Endothelial cell of umbilical vein (primary cell): ENCODE data around the gene SYNPO2L. TPM values are rescaled to one million over a fixed set of nuclear protein-coding genes. Genes with fewer than 3 reads are reported as not detected.

Experiments used
- BruUV-seq: library from RNA; stranded (reverse); fragments of 400-500 nt; replicated peaks from 2 replicates; lab custom pipeline; 2021; lab: Mats Ljungman, UMichigan
- CTCF ChIA-PET: fragments of 300-600, 350-600 bp; sonication (Branson Sonifier 250); formaldehyde crosslinking; loops from one replicate; lab custom pipeline; 2021; ENCODE audit warnings: antibody characterized with exemption, inconsistent platforms; lab: Charles Lee
- POLR2A ChIA-PET: fragments of 300-600, 350-600 bp; sonication (Branson Sonifier 250); formaldehyde crosslinking; loops from one replicate; lab custom pipeline; 2021; ENCODE audit warnings: antibody characterized with exemption, inconsistent platforms; lab: Charles Lee
- DNase-seq: peaks from one replicate; pipeline ENCODE4 v3.0.0-alpha.2; 2011; ENCODE audit warnings: low read depth, low spot score
- FAIRE-seq: peaks from 2 replicates; lab custom pipeline; 2011; peaks lifted over from hg19 to GRCh38; lab: Jason Lieb, UNC
- H2AFZ ChIP-seq: 2 replicates; pipeline ENCODE4 v1.6.0; 2012; ENCODE audit warnings: low read depth, low read length, control low read depth, inconsistent platforms
- H3K27ac ChIP-seq: 2 replicates; pipeline ENCODE4 v1.5.1; 2011; ENCODE audit warnings: low read depth, mild to moderate bottlenecking, control low read depth, low read length, moderate library complexity; ENCODE audit not compliant: insufficient read depth
- H3K27me3 ChIP-seq, 2 experiments: 2 replicates each; pipeline versions ENCODE4 v1.6.0 to v1.6.1; 2011; ENCODE audit warnings: low read length in 2 of 2, mixed read lengths in 1 of 2; ENCODE audit not compliant: control insufficient read depth in 2 of 2, insufficient read depth in 2 of 2
- H3K36me3 ChIP-seq, 2 experiments: 2 replicates in 1 of 2; 3 replicates in 1 of 2; pipeline ENCODE4 v1.5.1; 2011; ENCODE audit warnings: low read length in 2 of 2, mild to moderate bottlenecking in 1 of 2, moderate library complexity in 1 of 2; ENCODE audit not compliant: control insufficient read depth in 2 of 2, insufficient read depth in 2 of 2; ENCODE audit errors: extremely low read depth in 1 of 2
- H3K4me1 ChIP-seq: 3 replicates; pipeline ENCODE4 v1.5.1; 2011; ENCODE audit warnings: mild to moderate bottlenecking, low read length; ENCODE audit not compliant: control insufficient read depth, insufficient read depth; ENCODE audit errors: extremely low read depth
- H3K4me2 ChIP-seq: 2 replicates; pipeline ENCODE4 v1.6.1; 2011; ENCODE audit warnings: low read length, control low read depth, mixed read lengths; ENCODE audit not compliant: insufficient read depth
- H3K4me3 ChIP-seq, 3 experiments: fragments of 200-600 bp in 1 of 3; sonication (generic), shearing (Covaris generic) in 1 of 3; replicated peaks in 1 of 3; 2 replicates each; pipeline ENCODE4 v1.5.1; 2011 to 2016; ENCODE audit warnings: control low read depth in 3 of 3, low read length in 3 of 3, mild to moderate bottlenecking in 2 of 3, inconsistent platforms in 1 of 3, low read depth in 1 of 3, moderate library complexity in 1 of 3; ENCODE audit not compliant: insufficient read depth in 1 of 3
- H3K79me2 ChIP-seq: 2 replicates; pipeline ENCODE4 v1.6.0; 2012; ENCODE audit warnings: low read length, inconsistent platforms; ENCODE audit not compliant: control insufficient read depth, insufficient read depth
- H3K9ac ChIP-seq: replicated peaks from 2 replicates; pipeline ENCODE3; 2011; ENCODE audit warnings: low read length, control low read depth; ENCODE audit not compliant: insufficient read depth; ENCODE audit errors: extremely low read depth
- H3K9me1 ChIP-seq: replicated peaks from 3 replicates; pipeline ENCODE4 v1.6.0; 2011; ENCODE audit warnings: mild to moderate bottlenecking, low read length; ENCODE audit not compliant: control insufficient read depth, insufficient read depth; ENCODE audit errors: extremely low read depth
- H3K9me3 ChIP-seq: replicated peaks from 2 replicates; pipeline ENCODE4 v1.5.1; 2012; ENCODE audit warnings: low read length, inconsistent platforms; ENCODE audit not compliant: control insufficient read depth, insufficient read depth
- H4K20me1 ChIP-seq: replicated peaks from 2 replicates; pipeline ENCODE3; 2011; ENCODE audit warnings: mild to moderate bottlenecking, low read length; ENCODE audit not compliant: control insufficient read depth, insufficient read depth; ENCODE audit errors: extremely low read depth
- CTCF ChIP-seq, 2 donors: IDR thresholded peaks; 1 replicate in 1 of 2; 2 replicates in 1 of 2; pipeline ENCODE4 v1.5.1; 2011; ENCODE audit warnings: low read length in 2 of 2, mild to moderate bottlenecking in 2 of 2, moderate library complexity in 2 of 2, control low read depth in 1 of 2, inconsistent platforms in 1 of 2, low read depth in 1 of 2; ENCODE audit not compliant: insufficient read depth in 1 of 2; ENCODE audit errors: extremely low read depth in 1 of 2
- EZH2 ChIP-seq: IDR thresholded peaks from 2 replicates; pipeline ENCODE4 v1.6.1; 2012; ENCODE audit warnings: borderline replicate concordance, low read depth, mild to moderate bottlenecking, moderate library complexity, low read length, inconsistent platforms; ENCODE audit not compliant: severe bottlenecking
- FOS ChIP-seq: IDR thresholded peaks from 2 replicates; pipeline ENCODE4 v1.6.1; 2011; ENCODE audit warnings: mild to moderate bottlenecking, low read length, moderate library complexity, borderline replicate concordance; ENCODE audit not compliant: insufficient read depth
- GATA2 ChIP-seq: IDR thresholded peaks from 2 replicates; pipeline ENCODE4 v1.7.0; 2011; ENCODE audit warnings: low read depth, mild to moderate bottlenecking, moderate library complexity, mixed read lengths, low read length; ENCODE audit not compliant: insufficient read length, insufficient read depth
- JUN ChIP-seq: IDR thresholded peaks from 2 replicates; pipeline ENCODE4 v1.6.1; 2011; ENCODE audit warnings: borderline replicate concordance, low read depth; ENCODE audit not compliant: insufficient read length, insufficient read depth
- MAX ChIP-seq: IDR thresholded peaks from 2 replicates; pipeline ENCODE4 v1.6.1; 2011; ENCODE audit not compliant: insufficient read depth, insufficient read length
- MYC ChIP-seq: IDR thresholded peaks from one replicate; pipeline ENCODE4 v1.6.1; 2011; ENCODE audit warnings: mild to moderate bottlenecking, low read depth, low read length
- POLR2A ChIP-seq: IDR thresholded peaks from 2 replicates; pipeline ENCODE4 v1.6.1; 2012; ENCODE audit warnings: low read depth, mild to moderate bottlenecking, control low read depth, low read length
- POLR2AphosphoS5 ChIP-seq: IDR thresholded peaks from 2 replicates; pipeline ENCODE4 v1.6.1; 2012; ENCODE audit warnings: low read depth, mild to moderate bottlenecking, control low read depth, low read length, moderate library complexity; ENCODE audit not compliant: insufficient read depth
- dilution Hi-C: fragments of 300-500 bp; cut with MboI; formaldehyde crosslinking; loops from one replicate; pipeline ENCODE4 v1.15.0; 2019; ENCODE audit warnings: low sequenced_read_pairs; ENCODE audit not compliant: extremely low pct_ligation_motif_present
- intact Hi-C: fragments of 100-400 bp; cut with micrococcal nuclease; formaldehyde crosslinking; loops from one replicate; pipeline ENCODE4 v1.10.0; 2022
- polyA plus RNA-seq, 4 experiments: library from polyadenylated mRNA; depleted of rRNA in 3 of 4; stranded (reverse) in 3 of 4; unstranded in 1 of 4; fragments of >200 nt; gene quantifications; 2 replicates each; pipeline versions ENCODE4 v1.2.1 to v1.2.3, GENCODE V29; 2011 to 2012; ENCODE audit warnings: missing spikeins in 1 of 4
- total RNA-seq: library from RNA; stranded (reverse); gene quantifications from 2 replicates; pipeline ENCODE4 v1.2.3, GENCODE V29; 2021

SYNPO2L gene
- total and polyA plus RNA-seq, 2 donors (not counting 3 experiments of a cell fraction or from before 2014, with no cell fraction given): not detected

- TF ChIP-seq CTCF (IDR thresholded peaks at IDR 0.05; ENCODE audit: extremely low read depth in 1 of 2, insufficient read depth in 1 of 2, low read depth in 1 of 2, low read length in 2 of 2): no peak
- TF ChIP-seq JUN: no peak
- TF ChIP-seq GATA2: no peak
- no peak for TF ChIP-seq EZH2
- TF ChIP-seq POLR2AphosphoS5: no peak
- no peak for TF ChIP-seq MYC
- TF ChIP-seq FOS: no peak
- no peak for TF ChIP-seq MAX
- no peak for TF ChIP-seq POLR2A
- Histone ChIP-seq H3K36me3 (no peaks in the 10 kb centered on the region), H3K27ac (no peak overlapping the region), H3K4me1 (peaks cover 9% of the 10 kb centered on the region), H3K4me3 (no peak overlapping the region), H3K9me1 (no peaks in the 10 kb centered on the region), H3K4me2 (no peak overlapping the region), H3K9ac (no peak overlapping the region), H3K79me2 (no peaks in the 10 kb centered on the region), H3K27me3 (no peaks in the 10 kb centered on the region), H3K9me3 (no peaks in the 10 kb centered on the region), H4K20me1 (no peaks in the 10 kb centered on the region), H2AFZ (no peak overlapping the region)
- BruUV-seq: no TSS peak
- DNase-seq (no peak), FAIRE-seq (no peak)
- dilution Hi-C loops (loop anchor here (10.0 kb wide), 1 partner anchor 92 kb away; no protein-coding TSS in a partner anchor), intact Hi-C loops (loop anchor here (5.0 kb wide), 1 partner anchor 40 kb away; no protein-coding TSS in a partner anchor)
- ChIA-PET POLR2A (no interaction called here), CTCF (interaction anchor here (0.5 to 0.6 kb wide), 2 partner anchors 14 to 119 kb away, joined by 3 to 4 read pairs; no protein-coding TSS in a partner anchor)
Observed at GRCh38 chr10:73627300-73627699, 28.5 kb downstream of the SYNPO2L start.
